PC-3 (cell line): ENCODE results near the gene BCL11B.

Experiments
- CTCF ChIP-seq: fragments of 300-600 bp; sonication (generic); conservative IDR thresholded peaks from 2 replicates; pipeline ENCODE4 v1.5.1; 2017; ENCODE audit warnings: antibody characterized with exemption, low read depth, mild to moderate bottlenecking, low read length
- EZH2 ChIP-seq: fragments of 300-600 bp; sonication (generic); IDR thresholded peaks from one replicate; pipeline ENCODE4 v1.6.1; 2017; ENCODE audit warnings: antibody characterized with exemption, mild to moderate bottlenecking, low read length; ENCODE audit not compliant: unreplicated experiment

GRCh38 chr14:99242816-99243721 lies 28.9 kb downstream of the BCL11B start:
- TF ChIP-seq CTCF (no peak), EZH2 (no peak)
